Progenitor cell of endocrine pancreas (in vitro differentiated cells): Measurements from ENCODE around the gene ANKDD1A. TPM values are rescaled to one million over a fixed set of nuclear protein-coding genes. Genes with fewer than 3 reads are reported as not detected.

Experiments
- DNase-seq: peaks from one replicate; pipeline ENCODE4 v3.0.0; 2021; ENCODE audit warnings: low spot score; ENCODE audit not compliant: unreplicated experiment
- H3K27ac Mint-ChIP-seq: 2 replicates; pipeline ENCODE4 v1.8.0; 2021; ENCODE audit warnings: mild to moderate bottlenecking, moderate library complexity, mixed read lengths
- H3K27me3 Mint-ChIP-seq: 2 replicates; pipeline ENCODE4 v1.8.0; 2021; ENCODE audit warnings: mixed read lengths
- H3K36me3 Mint-ChIP-seq: 2 replicates; pipeline ENCODE4 v1.8.0; 2022; ENCODE audit warnings: mixed read lengths; ENCODE audit not compliant: insufficient read depth
- H3K4me1 Mint-ChIP-seq: 2 replicates; pipeline ENCODE4 v1.8.0; 2021; ENCODE audit warnings: low read depth, mixed read lengths
- H3K4me3 Mint-ChIP-seq: 2 replicates; pipeline ENCODE4 v1.8.0; 2021; ENCODE audit warnings: low read depth, mild to moderate bottlenecking, moderate library complexity, mixed read lengths
- H3K9me3 Mint-ChIP-seq: 2 replicates; pipeline ENCODE4 v1.8.0; 2021; ENCODE audit warnings: low read depth, mixed read lengths
- CTCF ChIP-seq: fragments of 200-600 bp; sonication (generic); IDR thresholded peaks from one replicate; pipeline ENCODE4 v1.5.0; 2021; ENCODE audit warnings: antibody characterized with exemption, mild to moderate bottlenecking; ENCODE audit not compliant: unreplicated experiment
- total RNA-seq: library from RNA; stranded (reverse); gene quantifications from 2 replicates; pipeline ENCODE4 v1.2.1, GENCODE V29; 2021

The ANKDD1A gene
- total RNA-seq, 1 donor from 2014 or later: 2.0 TPM

GRCh38 chr15:64878705-64879104 is 33.0 kb upstream of the ANKDD1A start:
- H3K27me3 Mint-ChIP-seq: peaks cover 3% of the 10 kb centered on the region
- no peak for TF ChIP-seq CTCF
- no peak overlapping the region for H3K4me3 Mint-ChIP-seq
- no peaks in the 10 kb centered on the region for H3K36me3 Mint-ChIP-seq
- DNase-seq: no peak
- H3K4me1 Mint-ChIP-seq: peaks cover 12% of the 10 kb centered on the region
- H3K27ac Mint-ChIP-seq: no peak overlapping the region
- no peaks in the 10 kb centered on the region for H3K9me3 Mint-ChIP-seq

GRCh38 chr15:64883100-64883581 is 28.6 kb upstream of the ANKDD1A start:
- H3K27me3 Mint-ChIP-seq: peaks cover 3% of the 10 kb centered on the region
- H3K27ac Mint-ChIP-seq: no peak overlapping the region
- no peaks in the 10 kb centered on the region for H3K9me3 Mint-ChIP-seq
- H3K4me1 Mint-ChIP-seq: no peaks in the 10 kb centered on the region
- H3K36me3 Mint-ChIP-seq: no peaks in the 10 kb centered on the region
- H3K4me3 Mint-ChIP-seq: no peak overlapping the region
- TF ChIP-seq CTCF: no peak
- no peak for DNase-seq

GRCh38 chr15:64883997-64884511 is 27.6 kb upstream of the ANKDD1A start:
- Mint-ChIP-seq H3K4me3 (no peak overlapping the region), H3K36me3 (no peaks in the 10 kb centered on the region), H3K4me1 (no peaks in the 10 kb centered on the region), H3K27me3 (peaks cover 3% of the 10 kb centered on the region), H3K9me3 (no peaks in the 10 kb centered on the region), H3K27ac (no peak overlapping the region)
- no peak for DNase-seq
- TF ChIP-seq CTCF: no peak

- Mint-ChIP-seq H3K27me3 (peaks cover 3% of the 10 kb centered on the region), H3K9me3 (no peaks in the 10 kb centered on the region), H3K36me3 (no peaks in the 10 kb centered on the region), H3K4me1 (no peaks in the 10 kb centered on the region), H3K4me3 (no peak overlapping the region), H3K27ac (no peak overlapping the region)
- TF ChIP-seq CTCF: no peak
- no peak for DNase-seq
Measured at GRCh38 chr15:64884679-64885078, 27.0 kb upstream of the ANKDD1A start.

GRCh38 chr15:64888336-64888735 is 23.4 kb upstream of the ANKDD1A start:
- Mint-ChIP-seq H3K4me3 (no peak overlapping the region), H3K36me3 (no peaks in the 10 kb centered on the region), H3K9me3 (no peaks in the 10 kb centered on the region), H3K27ac (no peak overlapping the region), H3K27me3 (peaks cover 3% of the 10 kb centered on the region), H3K4me1 (no peaks in the 10 kb centered on the region)
- no peak for TF ChIP-seq CTCF
- DNase-seq: no peak
